Measurements from ENCODE around the gene ATAD5. TPM values are rescaled to one million over a fixed set of nuclear protein-coding genes. Genes with fewer than 3 reads are reported as not detected.

ATAD5 gene
- total RNA-seq, 1 donor from 2014 or later, result 3.0 TPM

Other genes with a start within 250 kb of the ATAD5 start
- gene CRLF3, start 7.3 kb upstream of the ATAD5 start, total RNA-seq, result 14.4 TPM
- 18.2 TPM for gene TEFM, start 74.3 kb downstream of the ATAD5 start, total RNA-seq
- gene ADAP2, start 90.0 kb downstream of the ATAD5 start, total RNA-seq, result 8.5 TPM
- gene RNF135, start 139.1 kb downstream of the ATAD5 start, total RNA-seq, result 22.3 TPM

All from ureter (tissue), 1 donor.